ENCODE data around the gene SLC22A15.

- TF ChIP-seq CTCF (IDR thresholded peaks at IDR 0.05) (no peak), POLR2A (IDR thresholded peaks at IDR 0.05) (no peak)
These were observed 116.6 kb downstream of the SLC22A15 start for GRCh38 chr1:116092752-116093489.

Measured in testis (tissue), 2 donors.